Ovary (tissue), 3 donors: ENCODE measurements around the gene TMEM222.

Source experiments
- CTCF ChIP-seq, 3 donors: fragments of 450-650 bp in 2 of 3; fragments of 200-600 bp in 1 of 3; IDR thresholded peaks; one replicate each; pipeline versions ENCODE4 v1.5.1 to v1.8.0; 2016 to 2022; ENCODE audit warnings: antibody characterized with exemption in 3 of 3, mild to moderate bottlenecking in 1 of 3
- EP300 ChIP-seq: sonication (generic); formaldehyde crosslinking; IDR thresholded peaks from one replicate; pipeline ENCODE4 v1.6.1; 2017; ENCODE audit warnings: antibody characterized with exemption
- donor health status: DM: no; HTN: no; CAD: no.

- TF ChIP-seq EP300 (no peak), CTCF (IDR thresholded peaks at IDR 0.05) (no peak)
These were observed 34.3 kb downstream of the TMEM222 start for GRCh38 chr1:27356277-27356618.
